Measurements from ENCODE around the gene ADORA3. TPM values are rescaled to one million over a fixed set of nuclear protein-coding genes. Genes with fewer than 3 reads are reported as not detected.

Gene ADORA3
- polyA plus RNA-seq, 1 donor (not counting 4 experiments of a cell fraction or from before 2014, with no cell fraction given), result not detected

DNA sequence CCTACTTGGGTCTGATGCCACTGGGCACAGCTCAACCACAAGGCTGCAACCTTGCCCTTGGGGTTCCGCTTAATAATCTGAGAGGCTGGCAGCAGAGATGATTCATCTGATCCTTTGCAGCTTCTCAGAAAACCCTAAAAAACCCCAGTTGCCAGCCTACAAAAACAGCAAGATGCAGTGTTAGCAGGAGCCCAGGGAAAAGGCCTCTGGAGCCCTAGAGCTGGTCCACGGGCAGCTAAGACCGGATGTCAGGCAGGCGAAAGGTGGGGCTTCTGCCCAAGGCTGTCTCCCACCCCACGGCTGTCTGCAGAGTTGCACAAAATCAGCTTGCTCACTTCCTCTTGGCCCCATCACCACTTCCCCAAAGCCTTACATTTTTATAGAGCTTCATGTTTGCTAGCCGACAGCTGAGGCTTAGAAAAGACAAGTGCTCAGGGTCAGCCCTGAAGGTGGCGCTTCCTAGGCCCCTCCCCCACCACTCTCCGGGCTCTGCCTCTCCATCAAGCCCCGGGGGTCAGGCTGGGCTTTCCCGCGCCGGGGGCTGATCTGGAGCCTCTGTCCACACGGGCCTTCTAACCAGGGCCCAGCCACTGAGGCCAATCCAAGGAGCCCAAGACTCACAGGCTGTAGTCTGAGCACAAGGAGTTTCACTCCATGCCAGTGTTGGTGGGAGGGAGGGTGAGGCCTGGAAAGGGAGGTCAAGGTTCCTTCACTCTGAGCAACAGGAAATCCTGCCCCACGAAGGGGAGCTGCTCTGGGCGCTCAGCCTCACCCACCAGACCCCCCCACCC is 4.2 kb upstream of the ADORA3 start:
- DNase-seq (ENCODE audit: low read depth, low spot score) (no peak), FAIRE-seq (no peak)
- Histone ChIP-seq H3K27ac (ENCODE audit: control insufficient read depth, insufficient read depth, low read length) (peak overlapping the region; percentile 29), H3K9me3 (ENCODE audit: control insufficient read depth, low read depth, low read length) (no peaks in the 10 kb centered on the region), H3K4me3 (ENCODE audit: control insufficient read depth in 2 of 3, extremely low read depth in 1 of 3, insufficient read depth in 2 of 3, low read depth in 1 of 3, low read length in 3 of 3) (peak overlapping the region in 1 of 3 experiments; percentile 49), H3K4me1 (ENCODE audit: control insufficient read depth, extremely low read depth, insufficient read depth, low read length) (peaks cover 14% of the 10 kb centered on the region), H3K9me1 (ENCODE audit: control insufficient read depth, extremely low read depth, insufficient read depth, low read length) (no peaks in the 10 kb centered on the region), H2AFZ (ENCODE audit: control insufficient read depth, low read length) (peak overlapping the region; percentile 85), H3K36me3 (ENCODE audit: control insufficient read depth in 2 of 2, extremely low read depth in 1 of 2, insufficient read depth in 2 of 2, low read length in 2 of 2) (no peaks in the 10 kb centered on the region), H3K9ac (ENCODE audit: control insufficient read depth, extremely low read depth, insufficient read depth, low read length) (peak overlapping the region; percentile 17), H3K4me2 (ENCODE audit: control insufficient read depth, extremely low read depth, insufficient read depth, low read depth, low read length) (peak overlapping the region; percentile 83), H4K20me1 (ENCODE audit: control insufficient read depth, extremely low read depth, insufficient read depth, low read length) (no peaks in the 10 kb centered on the region), H3K79me2 (ENCODE audit: control insufficient read depth, insufficient read depth, low read length) (no peaks in the 10 kb centered on the region), H3K27me3 (ENCODE audit: control insufficient read depth, extremely low read depth, insufficient read depth, low read length) (peaks cover 13% of the 10 kb centered on the region)
- dilution Hi-C loops (cut with MboI; ENCODE audit: extremely low pct_ligation_motif_present, low sequenced_read_pairs), result no loop called here
- no peak for TF ChIP-seq EZH2 (IDR thresholded peaks at IDR 0.05; ENCODE audit: low read length)
- TF ChIP-seq, protein P1, sequence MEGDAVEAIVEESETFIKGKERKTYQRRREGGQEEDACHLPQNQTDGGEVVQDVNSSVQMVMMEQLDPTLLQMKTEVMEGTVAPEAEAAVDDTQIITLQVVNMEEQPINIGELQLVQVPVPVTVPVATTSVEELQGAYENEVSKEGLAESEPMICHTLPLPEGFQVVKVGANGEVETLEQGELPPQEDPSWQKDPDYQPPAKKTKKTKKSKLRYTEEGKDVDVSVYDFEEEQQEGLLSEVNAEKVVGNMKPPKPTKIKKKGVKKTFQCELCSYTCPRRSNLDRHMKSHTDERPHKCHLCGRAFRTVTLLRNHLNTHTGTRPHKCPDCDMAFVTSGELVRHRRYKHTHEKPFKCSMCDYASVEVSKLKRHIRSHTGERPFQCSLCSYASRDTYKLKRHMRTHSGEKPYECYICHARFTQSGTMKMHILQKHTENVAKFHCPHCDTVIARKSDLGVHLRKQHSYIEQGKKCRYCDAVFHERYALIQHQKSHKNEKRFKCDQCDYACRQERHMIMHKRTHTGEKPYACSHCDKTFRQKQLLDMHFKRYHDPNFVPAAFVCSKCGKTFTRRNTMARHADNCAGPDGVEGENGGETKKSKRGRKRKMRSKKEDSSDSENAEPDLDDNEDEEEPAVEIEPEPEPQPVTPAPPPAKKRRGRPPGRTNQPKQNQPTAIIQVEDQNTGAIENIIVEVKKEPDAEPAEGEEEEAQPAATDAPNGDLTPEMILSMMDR (optimal IDR thresholded peaks at IDR 0.05 in 1 of 3, IDR thresholded peaks at IDR 0.05 in 1 of 3, conservative IDR thresholded peaks at IDR 0.05 in 1 of 3; ENCODE audit: extremely low read depth in 1 of 3, insufficient read depth in 2 of 3, low read length in 3 of 3), result no peak

DNA sequence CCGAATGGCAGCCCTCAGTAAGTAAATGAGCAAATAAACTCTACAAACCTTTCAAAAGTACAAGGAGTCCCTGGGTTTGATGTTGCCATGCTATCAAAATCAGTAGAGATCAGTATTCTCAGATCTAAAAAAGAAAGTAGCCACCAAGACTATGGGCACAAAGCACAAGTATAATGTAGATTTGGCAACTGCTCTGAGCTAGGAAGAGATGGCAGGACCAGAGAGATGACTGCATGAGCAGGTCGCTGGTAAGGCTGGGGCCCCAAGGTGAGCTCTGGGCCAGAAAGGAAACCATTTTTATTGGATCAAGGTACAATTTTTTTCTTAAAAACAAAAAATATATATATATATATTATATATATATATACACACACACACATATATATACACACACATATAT is 3.1 kb upstream of the ADORA3 start:
- H3K4me3 ChIP-seq (ENCODE audit: control insufficient read depth in 2 of 3, extremely low read depth in 1 of 3, insufficient read depth in 2 of 3, low read depth in 1 of 3, low read length in 3 of 3), result no peak overlapping the region
- TF ChIP-seq, protein P1 (optimal IDR thresholded peaks at IDR 0.05 in 1 of 3, IDR thresholded peaks at IDR 0.05 in 1 of 3, conservative IDR thresholded peaks at IDR 0.05 in 1 of 3; ENCODE audit: extremely low read depth in 1 of 3, insufficient read depth in 2 of 3, low read length in 3 of 3), result no peak
- no peak for TF ChIP-seq EZH2 (IDR thresholded peaks at IDR 0.05; ENCODE audit: low read length)
- no peaks in the 10 kb centered on the region for H3K9me3 ChIP-seq (ENCODE audit: control insufficient read depth, low read depth, low read length)
- no peaks in the 10 kb centered on the region for H3K9me1 ChIP-seq (ENCODE audit: control insufficient read depth, extremely low read depth, insufficient read depth, low read length)
- DNase-seq (ENCODE audit: low read depth, low spot score), result no peak
- H3K27me3 ChIP-seq (ENCODE audit: control insufficient read depth, extremely low read depth, insufficient read depth, low read length), result peaks cover 13% of the 10 kb centered on the region
- no peak overlapping the region for H3K4me2 ChIP-seq (ENCODE audit: control insufficient read depth, extremely low read depth, insufficient read depth, low read depth, low read length)
- no peak for FAIRE-seq
- no peaks in the 10 kb centered on the region for H3K79me2 ChIP-seq (ENCODE audit: control insufficient read depth, insufficient read depth, low read length)
- peaks cover 14% of the 10 kb centered on the region for H3K4me1 ChIP-seq (ENCODE audit: control insufficient read depth, extremely low read depth, insufficient read depth, low read length)
- no peaks in the 10 kb centered on the region for H4K20me1 ChIP-seq (ENCODE audit: control insufficient read depth, extremely low read depth, insufficient read depth, low read length)
- H3K9ac ChIP-seq (ENCODE audit: control insufficient read depth, extremely low read depth, insufficient read depth, low read length), result no peak overlapping the region
- dilution Hi-C loops (cut with MboI; ENCODE audit: extremely low pct_ligation_motif_present, low sequenced_read_pairs), result no loop called here
- no peaks in the 10 kb centered on the region for H3K36me3 ChIP-seq (ENCODE audit: control insufficient read depth in 2 of 2, extremely low read depth in 1 of 2, insufficient read depth in 2 of 2, low read length in 2 of 2)
- H3K27ac ChIP-seq (ENCODE audit: control insufficient read depth, insufficient read depth, low read length), result no peak overlapping the region
- no peak overlapping the region for H2AFZ ChIP-seq (ENCODE audit: control insufficient read depth, low read length)

Measured in keratinocyte (primary cell).